Amniotic epithelial cell (primary cell): ENCODE measurements around the gene UNC13D.
"Not testable (repeated sequence)": the region's sequence is repeated elsewhere in the genome, so short reads cannot be mapped to it uniquely, and the experiment has no call there.

Experiments used
- DNase-seq: peaks from one replicate; pipeline ENCODE4 v3.0.0-alpha.2; 2010; ENCODE audit warnings: low read depth

The UNC13D gene

DNA sequence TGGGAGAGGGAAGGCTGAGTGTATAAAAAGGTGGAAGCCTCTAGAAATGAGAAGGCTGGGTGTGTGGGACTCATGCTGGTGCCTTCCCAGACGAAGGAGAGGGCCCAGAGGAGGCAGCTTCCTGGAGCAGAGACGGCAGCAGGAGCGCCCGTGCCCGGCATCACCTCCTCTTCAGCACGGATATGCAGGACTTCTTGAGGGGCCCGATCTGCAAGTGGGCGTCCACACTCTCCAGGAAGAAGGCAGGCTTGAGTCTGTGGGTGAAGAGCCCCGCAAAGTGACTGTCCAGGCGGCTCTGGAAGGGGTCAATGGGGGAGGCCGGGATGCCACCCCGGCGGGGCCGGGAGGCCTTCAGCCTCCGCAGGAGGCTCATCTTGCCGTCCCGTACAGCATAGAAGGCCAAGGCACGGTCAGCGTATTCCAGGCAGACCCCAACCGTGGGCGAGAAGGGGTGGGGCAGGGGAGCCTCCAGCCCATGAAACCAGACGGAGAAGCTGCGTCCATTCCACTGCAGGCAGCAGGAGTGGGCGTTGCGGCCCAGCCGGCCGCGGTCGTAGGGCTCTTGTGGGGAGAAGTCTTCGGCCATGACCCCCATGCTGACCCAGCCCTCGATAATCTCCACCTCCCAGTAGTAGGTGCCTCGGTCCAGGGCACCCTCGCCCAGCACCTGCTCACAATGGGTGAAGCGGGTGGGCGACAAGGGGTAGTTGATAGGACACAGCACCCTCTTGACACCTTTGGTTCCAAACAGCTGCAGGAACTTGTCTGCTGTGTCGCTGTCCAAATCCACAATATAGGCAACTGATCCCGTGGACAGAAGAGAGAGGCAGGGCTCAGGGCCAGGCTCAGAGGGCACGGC lies 30.3 kb upstream of the UNC13D start:
- no peak for DNase-seq

DNA sequence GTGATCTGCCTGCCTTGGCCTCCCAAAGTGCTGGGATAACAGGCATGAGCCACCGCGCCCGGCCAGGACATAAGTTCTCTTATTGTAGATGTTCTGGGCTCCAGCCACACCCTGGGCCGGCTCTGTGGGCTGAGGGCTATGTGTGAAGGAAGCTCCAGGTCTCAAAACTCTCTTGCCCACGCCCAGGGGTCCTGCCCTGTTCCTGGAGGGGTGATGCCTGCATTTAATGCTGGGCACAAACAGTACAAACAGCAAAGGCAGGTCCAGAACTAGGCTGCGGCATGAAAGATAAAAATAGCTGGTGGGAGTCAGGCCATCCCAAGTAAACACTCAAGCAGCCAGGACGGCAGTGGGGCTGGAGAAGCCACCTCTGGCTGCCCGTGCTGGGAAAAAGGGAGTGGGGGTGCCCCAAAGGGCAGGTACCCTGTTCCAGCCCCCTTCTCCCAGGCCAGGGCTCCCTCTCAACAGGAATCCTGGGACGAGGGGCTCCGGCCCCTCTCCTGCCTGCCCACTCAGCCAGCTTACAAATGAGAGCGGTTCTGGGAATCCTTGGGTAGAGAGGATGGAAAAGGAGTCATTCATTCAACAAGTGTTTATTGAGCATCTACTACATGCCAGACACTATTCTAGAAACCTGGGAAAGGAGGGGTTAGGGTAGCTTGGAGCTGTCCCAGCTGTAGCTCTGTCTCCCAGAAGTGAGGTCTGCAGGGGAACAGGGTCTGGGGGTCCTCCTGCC lies 29.6 kb upstream of the UNC13D start:
- DNase-seq, result no peak

GRCh38 chr17:75872434-75873351 lies 28.5 kb upstream of the UNC13D start:
- DNase-seq, result peak; percentile 71

- not testable (repeated sequence) for DNase-seq
These were observed 26.0 kb upstream of the UNC13D start for GRCh38 chr17:75870228-75870627.

GRCh38 chr17:75869282-75870141 lies 25.3 kb upstream of the UNC13D start:
- DNase-seq, result peak; percentile 85

- not testable (repeated sequence) for DNase-seq
These were observed 24.6 kb upstream of the UNC13D start for GRCh38 chr17:75868730-75869281.

DNA sequence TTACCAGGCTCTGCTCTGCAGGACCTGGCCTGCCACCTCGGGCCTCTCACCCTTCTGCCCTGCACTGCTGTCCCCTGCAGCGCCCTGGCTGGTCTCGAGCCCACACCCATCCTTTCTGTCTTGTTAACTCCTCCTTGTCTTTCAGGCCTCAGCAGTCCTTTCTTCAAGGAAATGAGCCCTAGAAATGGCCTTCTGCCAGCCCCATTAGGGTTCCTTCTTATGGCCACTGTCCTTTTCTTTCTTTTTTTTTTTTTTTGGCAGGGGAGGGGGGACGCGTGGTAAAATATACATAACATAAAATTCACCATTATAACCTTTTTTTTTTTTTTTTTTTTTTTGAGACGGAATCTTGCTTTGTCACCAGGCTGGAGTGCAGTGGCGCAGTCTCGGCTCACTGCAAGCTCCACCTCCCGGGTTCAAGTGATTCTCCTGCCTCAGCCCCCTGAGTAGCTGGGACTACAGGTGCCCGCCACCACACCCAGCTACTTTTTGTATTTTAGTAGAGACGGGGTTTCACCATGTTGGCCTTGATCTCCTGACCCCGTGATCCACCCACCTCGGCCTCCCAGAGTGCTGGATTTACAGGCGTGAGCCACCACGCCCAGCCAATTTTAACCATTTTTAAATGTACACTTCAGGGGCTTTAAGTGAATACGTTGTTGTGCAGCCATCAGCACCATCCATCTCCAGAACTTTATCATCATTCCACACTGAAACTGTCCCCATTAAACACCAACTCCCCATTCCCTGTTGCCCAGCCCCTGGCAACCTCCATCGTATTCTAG lies 21.4 kb upstream of the UNC13D start:
- DNase-seq, result not testable (repeated sequence)

- not testable (repeated sequence) for DNase-seq
These were observed 20.7 kb upstream of the UNC13D start for GRCh38 chr17:75864887-75865286.

DNA sequence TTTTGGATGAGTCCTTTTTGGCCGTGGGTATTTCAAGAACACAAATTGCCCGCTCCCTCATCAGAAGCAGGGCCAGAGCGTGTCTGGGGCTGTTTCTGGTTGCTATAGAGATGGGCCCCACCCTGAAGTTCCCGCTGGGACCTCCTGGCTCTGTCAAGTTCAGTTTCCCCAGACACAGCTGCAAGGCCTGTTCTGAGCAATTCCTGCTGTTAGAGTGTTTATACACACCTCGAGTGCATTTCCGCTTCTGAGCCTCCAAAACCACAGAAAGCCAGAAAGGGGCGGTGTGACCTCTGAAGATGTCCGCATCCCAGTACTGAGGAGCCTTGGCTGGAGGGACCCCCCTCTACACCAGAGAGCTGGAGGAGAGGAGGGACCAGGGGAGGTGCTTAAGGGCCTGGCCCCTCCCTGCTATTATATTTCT lies 20.3 kb upstream of the UNC13D start:
- peak; percentile 64 for DNase-seq

DNA sequence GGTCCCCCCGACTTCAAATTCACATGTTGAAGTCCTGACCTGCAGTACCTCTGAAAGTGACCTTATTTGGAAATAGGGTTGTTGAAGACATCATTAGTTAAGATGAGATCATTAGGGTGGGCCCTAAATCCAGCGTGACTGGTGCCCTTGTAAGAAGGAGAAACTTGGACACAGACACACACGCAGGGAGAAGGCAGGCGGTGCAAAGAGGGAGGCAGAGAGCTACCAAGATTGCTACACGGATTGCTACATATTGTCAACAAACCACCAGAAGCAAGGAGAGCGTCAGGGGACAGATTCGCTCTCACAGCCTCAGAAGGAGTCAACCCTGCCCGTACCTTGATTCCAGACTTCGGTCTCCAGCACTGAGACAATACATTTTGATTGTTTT lies 17.7 kb upstream of the UNC13D start:
- DNase-seq, result no peak

DNA sequence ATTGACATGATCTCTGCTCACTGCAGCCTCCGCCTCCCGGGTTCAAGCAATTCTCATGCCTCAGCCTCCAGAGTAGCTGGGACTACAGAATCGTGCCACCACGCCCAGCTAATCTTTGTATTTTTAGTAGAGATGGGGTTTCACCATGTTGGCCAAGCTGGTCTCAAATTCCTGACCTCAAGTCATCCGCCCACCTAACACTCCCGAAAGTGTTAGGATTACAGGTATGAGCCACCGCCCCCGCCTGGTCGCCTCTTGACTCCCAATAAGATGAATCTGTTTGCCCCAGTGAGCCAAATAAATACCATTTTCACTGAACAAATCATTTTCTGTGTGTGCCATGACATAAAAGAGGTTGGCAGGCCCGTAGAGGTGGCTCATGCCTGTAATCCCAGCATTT lies 15.2 kb upstream of the UNC13D start:
- DNase-seq, result not testable (repeated sequence)

GRCh38 chr17:75856062-75856756 lies 12.0 kb upstream of the UNC13D start:
- peak; percentile 25 for DNase-seq

- peak; percentile 100 for DNase-seq
These were observed 11.3 kb upstream of the UNC13D start, which contains the start of gene WBP2 for GRCh38 chr17:75855310-75856061. Gene WBP2, minus strand, starts transcription at chr17:75855335. Its CDS starts 38 bp downstream, at chr17:75855297.

DNA sequence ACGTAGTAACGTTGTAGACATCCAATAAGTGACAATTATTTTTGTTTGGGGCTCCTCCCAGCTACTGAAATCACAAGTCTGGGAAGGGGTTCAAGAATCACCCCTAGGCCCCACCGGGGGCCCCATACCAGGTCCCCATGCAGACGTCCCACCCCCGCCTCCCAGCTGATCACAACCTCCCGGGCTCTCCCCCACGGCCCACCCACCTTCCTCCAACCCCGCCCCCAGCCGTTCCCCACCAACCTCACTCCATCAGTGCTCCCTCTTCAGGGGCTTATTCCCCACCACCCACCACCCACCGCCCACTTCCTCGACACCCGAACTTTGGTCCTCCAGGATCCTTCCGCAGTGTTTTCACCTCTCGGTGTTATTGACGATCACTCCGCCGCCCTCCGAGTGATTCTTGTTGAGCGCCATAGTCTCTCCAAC lies 10.7 kb upstream of the UNC13D start:
- DNase-seq, result no peak

- DNase-seq, result peak; percentile 77
These were observed 10.0 kb upstream of the UNC13D start for GRCh38 chr17:75854101-75854748.

- peak; percentile 90 for DNase-seq
These were observed 9.2 kb upstream of the UNC13D start for GRCh38 chr17:75853433-75853832.

DNA sequence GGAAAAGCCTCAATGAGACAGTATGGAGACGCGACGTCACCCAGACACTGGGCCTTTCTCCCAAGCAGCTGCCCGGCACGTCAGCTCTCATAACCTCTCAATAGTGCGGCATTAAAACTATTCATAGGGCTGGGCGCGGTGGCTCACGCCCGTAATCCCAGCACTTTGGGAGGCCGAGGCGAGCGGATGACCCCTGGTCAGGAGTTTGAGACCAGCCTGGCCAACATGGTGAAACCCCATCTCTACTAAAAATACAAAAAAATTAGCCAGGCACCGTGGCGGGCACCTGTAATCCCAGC lies 7.4 kb upstream of the UNC13D start:
- not testable (repeated sequence) for DNase-seq
